Measurements from ENCODE around the gene XDH.

GRCh38 chr2:31433541-31433940 lies 19.0 kb upstream of the XDH start:
- TF ChIP-seq, protein P1, sequence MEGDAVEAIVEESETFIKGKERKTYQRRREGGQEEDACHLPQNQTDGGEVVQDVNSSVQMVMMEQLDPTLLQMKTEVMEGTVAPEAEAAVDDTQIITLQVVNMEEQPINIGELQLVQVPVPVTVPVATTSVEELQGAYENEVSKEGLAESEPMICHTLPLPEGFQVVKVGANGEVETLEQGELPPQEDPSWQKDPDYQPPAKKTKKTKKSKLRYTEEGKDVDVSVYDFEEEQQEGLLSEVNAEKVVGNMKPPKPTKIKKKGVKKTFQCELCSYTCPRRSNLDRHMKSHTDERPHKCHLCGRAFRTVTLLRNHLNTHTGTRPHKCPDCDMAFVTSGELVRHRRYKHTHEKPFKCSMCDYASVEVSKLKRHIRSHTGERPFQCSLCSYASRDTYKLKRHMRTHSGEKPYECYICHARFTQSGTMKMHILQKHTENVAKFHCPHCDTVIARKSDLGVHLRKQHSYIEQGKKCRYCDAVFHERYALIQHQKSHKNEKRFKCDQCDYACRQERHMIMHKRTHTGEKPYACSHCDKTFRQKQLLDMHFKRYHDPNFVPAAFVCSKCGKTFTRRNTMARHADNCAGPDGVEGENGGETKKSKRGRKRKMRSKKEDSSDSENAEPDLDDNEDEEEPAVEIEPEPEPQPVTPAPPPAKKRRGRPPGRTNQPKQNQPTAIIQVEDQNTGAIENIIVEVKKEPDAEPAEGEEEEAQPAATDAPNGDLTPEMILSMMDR (conservative IDR thresholded peaks at IDR 0.05) = no peak
- TF ChIP-seq EZH2 (IDR thresholded peaks at IDR 0.05; ENCODE audit: low read depth) = no peak
